Measurements from ENCODE around the gene SH3PXD2B. TPM values are rescaled to one million over a fixed set of nuclear protein-coding genes. Genes with fewer than 3 reads are reported as not detected.

The SH3PXD2B gene
- total and polyA plus RNA-seq, 2 donors (not counting 1 experiment from before 2014, with no cell fraction given) = 12.6 to 21.1 TPM

- Histone ChIP-seq H3K4me3 (replicated peaks in 1 of 4; ENCODE audit: control extremely low read depth in 1 of 4, insufficient read depth in 1 of 4, low read depth in 3 of 4, low read length in 4 of 4) (peak overlapping the region; percentile 69 to 98 (median 92)), H3K27me3 (ENCODE audit: control insufficient read depth, insufficient read depth, low read length) (no peaks in the 10 kb centered on the region), H3K9me3 (ENCODE audit: control insufficient read depth, insufficient read depth, low read depth, low read length) (no peaks in the 10 kb centered on the region), H2AFZ (ENCODE audit: low read length) (peak overlapping the region; percentile 12), H3K9ac (ENCODE audit: insufficient read depth, low read length) (peak overlapping the region; percentile 68), H3K27ac (ENCODE audit: insufficient read depth, low read length) (peak overlapping the region; percentile 75), H3K79me2 (ENCODE audit: control insufficient read depth, insufficient read depth, low read length) (peaks cover 21% of the 10 kb centered on the region), H4K20me1 (ENCODE audit: control insufficient read depth, extremely low read depth, insufficient read depth, low read length) (no peaks in the 10 kb centered on the region), H3K4me2 (ENCODE audit: extremely low read depth, insufficient read depth, low read length) (peak overlapping the region; percentile 96), H3K36me3 (ENCODE audit: control insufficient read depth, insufficient read depth, low read length) (no peaks in the 10 kb centered on the region), H3K4me1 (ENCODE audit: control insufficient read depth, extremely low read depth, insufficient read depth, low read length) (peaks cover 26% of the 10 kb centered on the region)
- TF ChIP-seq CTCF (conservative IDR thresholded peaks at IDR 0.05 in 1 of 2, IDR thresholded peaks at IDR 0.05 in 1 of 2; ENCODE audit: low read depth in 1 of 2, low read length in 2 of 2) (peak; percentile 54 to 73), EZH2 (IDR thresholded peaks at IDR 0.05; ENCODE audit: low read length, missing control alignments) (no peak)
- DNase-seq (ENCODE audit: low read depth in 2 of 2) = peak; percentile 73 to 77
Observed at GRCh38 chr5:172453206-172453985, 929 bp downstream of the SH3PXD2B start.

- peak; percentile 68 to 84 for DNase-seq (ENCODE audit: low read depth in 2 of 2)
- H3K36me3 ChIP-seq (ENCODE audit: control insufficient read depth, insufficient read depth, low read length) = no peaks in the 10 kb centered on the region
- peak overlapping the region; percentile 75 for H3K27ac ChIP-seq (ENCODE audit: insufficient read depth, low read length)
- H2AFZ ChIP-seq (ENCODE audit: low read length) = no peak overlapping the region
- no peaks in the 10 kb centered on the region for H4K20me1 ChIP-seq (ENCODE audit: control insufficient read depth, extremely low read depth, insufficient read depth, low read length)
- no peaks in the 10 kb centered on the region for H3K27me3 ChIP-seq (ENCODE audit: control insufficient read depth, insufficient read depth, low read length)
- peaks cover 26% of the 10 kb centered on the region for H3K4me1 ChIP-seq (ENCODE audit: control insufficient read depth, extremely low read depth, insufficient read depth, low read length)
- no peaks in the 10 kb centered on the region for H3K9me3 ChIP-seq (ENCODE audit: control insufficient read depth, insufficient read depth, low read depth, low read length)
- H3K9ac ChIP-seq (ENCODE audit: insufficient read depth, low read length) = no peak overlapping the region
- peak overlapping the region; percentile 96 for H3K4me2 ChIP-seq (ENCODE audit: extremely low read depth, insufficient read depth, low read length)
- peak in 1 of 2 donors; percentile 4 for TF ChIP-seq CTCF (conservative IDR thresholded peaks at IDR 0.05 in 1 of 2, IDR thresholded peaks at IDR 0.05 in 1 of 2; ENCODE audit: low read depth in 1 of 2, low read length in 2 of 2)
- TF ChIP-seq EZH2 (IDR thresholded peaks at IDR 0.05; ENCODE audit: low read length, missing control alignments) = no peak
- H3K4me3 ChIP-seq (replicated peaks in 1 of 4; ENCODE audit: control extremely low read depth in 1 of 4, insufficient read depth in 1 of 4, low read depth in 3 of 4, low read length in 4 of 4) = peak overlapping the region; percentile 69 to 98 (median 92)
- H3K79me2 ChIP-seq (ENCODE audit: control insufficient read depth, insufficient read depth, low read length) = peaks cover 21% of the 10 kb centered on the region
Observed at GRCh38 chr5:172452398-172453205, 1.7 kb downstream of the SH3PXD2B start.

- H3K4me1 ChIP-seq (ENCODE audit: control insufficient read depth, extremely low read depth, insufficient read depth, low read length) = peaks cover 26% of the 10 kb centered on the region
- H3K79me2 ChIP-seq (ENCODE audit: control insufficient read depth, insufficient read depth, low read length) = peaks cover 23% of the 10 kb centered on the region
- no peak for TF ChIP-seq EZH2 (IDR thresholded peaks at IDR 0.05; ENCODE audit: low read length, missing control alignments)
- TF ChIP-seq CTCF (conservative IDR thresholded peaks at IDR 0.05 in 1 of 2, IDR thresholded peaks at IDR 0.05 in 1 of 2; ENCODE audit: low read depth in 1 of 2, low read length in 2 of 2) = no peak
- peak overlapping the region in 2 of 4 experiments; percentile 98 for H3K4me3 ChIP-seq (replicated peaks in 1 of 4; ENCODE audit: control extremely low read depth in 1 of 4, insufficient read depth in 1 of 4, low read depth in 3 of 4, low read length in 4 of 4)
- H2AFZ ChIP-seq (ENCODE audit: low read length) = no peak overlapping the region
- H3K27me3 ChIP-seq (ENCODE audit: control insufficient read depth, insufficient read depth, low read length) = no peaks in the 10 kb centered on the region
- no peak overlapping the region for H3K4me2 ChIP-seq (ENCODE audit: extremely low read depth, insufficient read depth, low read length)
- no peak overlapping the region for H3K27ac ChIP-seq (ENCODE audit: insufficient read depth, low read length)
- H4K20me1 ChIP-seq (ENCODE audit: control insufficient read depth, extremely low read depth, insufficient read depth, low read length) = no peaks in the 10 kb centered on the region
- H3K9ac ChIP-seq (ENCODE audit: insufficient read depth, low read length) = no peak overlapping the region
- no peaks in the 10 kb centered on the region for H3K9me3 ChIP-seq (ENCODE audit: control insufficient read depth, insufficient read depth, low read depth, low read length)
- peak; percentile 86 to 88 for DNase-seq (ENCODE audit: low read depth in 2 of 2)
- H3K36me3 ChIP-seq (ENCODE audit: control insufficient read depth, insufficient read depth, low read length) = no peaks in the 10 kb centered on the region
Observed at GRCh38 chr5:172451771-172452197, 2.5 kb downstream of the SH3PXD2B start.
